Hypothalamus (tissue), 51 donors: ENCODE results near the gene FLAD1.
A peak's percentile ranks its signal among the peaks of the same experiment; 100 is the strongest.

Experiments
- DNase-seq, 51 donors: peaks; one replicate each; lab custom pipeline; 2025; lab: John Stamatoyannopoulos, UW

FLAD1 gene

DNA sequence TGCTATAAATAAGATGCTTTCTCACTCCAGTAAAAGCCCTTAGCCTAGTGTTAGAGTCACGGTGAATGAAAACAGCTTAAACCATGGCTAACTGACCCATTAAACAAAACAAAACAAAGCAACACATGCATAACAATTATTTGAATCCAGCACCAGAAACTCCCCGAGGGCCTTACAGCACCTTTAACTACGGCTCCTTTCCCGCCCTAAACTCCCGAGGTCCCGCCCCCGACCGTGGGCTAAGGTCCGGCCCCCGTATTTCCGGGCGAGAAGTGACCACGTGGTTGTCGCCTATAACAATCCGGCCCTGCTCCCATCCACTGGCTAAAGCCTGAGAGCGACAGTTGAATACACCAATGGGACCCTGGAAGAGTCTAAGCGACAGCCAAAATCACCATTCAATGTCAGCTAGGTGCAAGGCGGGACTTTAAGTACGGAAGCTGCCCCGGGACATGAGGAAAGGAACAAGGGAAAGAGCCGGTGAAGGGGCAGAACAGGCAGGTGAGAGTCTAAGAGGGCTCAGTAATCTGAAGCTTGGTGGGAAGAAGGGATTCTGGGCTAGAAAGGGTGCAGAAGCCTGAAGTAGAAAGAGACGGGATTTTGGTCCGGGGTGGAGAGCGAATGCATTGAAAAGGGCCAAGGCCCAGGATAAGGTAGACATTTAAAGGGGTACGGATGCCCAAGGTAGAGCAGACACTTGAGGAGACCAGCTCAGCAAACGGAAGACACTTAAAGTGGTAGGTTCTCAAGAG lies at the start of gene FLAD1:
Gene FLAD1 (plus strand): TSS at position 448 of the 752 bp plus-strand sequence. CDS start 351 bp downstream, outside the sequence.
- peak; percentile 40 to 98 (median 92) for DNase-seq

DNA sequence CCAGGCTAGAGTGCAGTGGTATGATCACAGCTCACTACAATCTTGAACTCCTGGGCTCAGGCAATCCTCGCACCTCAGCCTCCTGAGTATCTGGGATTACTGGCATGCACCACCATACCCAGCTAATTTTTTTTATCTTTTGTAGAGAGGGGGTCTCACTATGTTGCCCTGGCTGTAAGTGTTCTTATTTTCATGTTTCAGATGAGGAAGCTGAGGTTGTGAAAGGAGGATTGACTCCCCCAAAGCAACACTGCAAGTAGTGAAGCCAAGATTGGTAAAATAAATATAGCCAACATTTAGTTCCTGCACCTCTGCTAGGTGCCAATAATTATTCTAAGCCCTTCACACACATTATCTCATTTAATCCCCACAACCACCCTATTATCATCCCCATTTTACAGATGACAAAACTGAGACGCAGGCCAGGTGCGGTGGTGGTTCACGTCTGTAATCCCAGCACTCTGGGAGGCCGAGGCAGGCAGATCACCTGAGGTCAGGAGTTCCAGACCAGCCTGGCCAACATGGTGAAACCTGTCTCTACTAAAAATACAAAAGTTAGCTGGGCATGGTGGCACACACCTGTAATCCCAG lies 48.7 kb upstream of the FLAD1 start:
- no peak for DNase-seq

DNA sequence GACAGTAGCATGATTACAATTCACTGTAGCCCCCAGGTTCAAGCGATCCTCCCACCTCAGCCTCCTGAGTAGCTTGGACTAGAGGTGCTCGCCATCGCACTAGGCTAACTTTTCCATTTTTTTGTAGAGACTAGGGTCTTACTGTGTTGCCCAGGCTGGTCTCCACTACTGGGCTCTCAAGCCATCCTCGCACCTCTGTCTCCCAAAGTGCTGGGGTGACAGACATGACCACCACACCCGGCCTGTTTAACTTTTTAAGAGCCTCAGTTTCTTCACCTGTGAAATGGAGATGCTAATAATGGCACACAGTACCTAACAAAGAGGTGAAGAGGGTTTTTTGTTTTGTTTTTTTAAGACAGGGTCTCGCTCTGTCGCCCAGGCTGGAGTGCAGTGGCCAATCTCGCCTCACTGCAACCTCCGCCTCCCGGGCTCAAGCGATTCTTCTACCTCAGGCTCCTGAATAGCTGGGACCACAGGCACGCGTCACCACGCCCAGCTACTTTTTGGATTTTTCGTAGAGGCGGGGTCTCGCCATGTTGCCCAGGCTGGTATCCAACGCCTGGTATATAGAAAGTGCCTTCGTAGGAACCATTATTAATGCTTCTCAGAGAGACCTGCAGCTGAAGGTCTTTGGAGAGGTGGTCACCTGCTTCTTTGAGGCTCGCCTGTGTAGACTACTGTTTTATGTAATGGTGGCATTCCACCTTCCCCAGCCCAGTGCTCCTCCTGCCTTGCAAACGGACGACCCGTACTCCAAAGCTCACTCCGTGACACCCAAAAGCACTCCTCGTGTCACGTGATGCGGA lies 47.2 kb upstream of the FLAD1 start:
- no peak for DNase-seq

DNA sequence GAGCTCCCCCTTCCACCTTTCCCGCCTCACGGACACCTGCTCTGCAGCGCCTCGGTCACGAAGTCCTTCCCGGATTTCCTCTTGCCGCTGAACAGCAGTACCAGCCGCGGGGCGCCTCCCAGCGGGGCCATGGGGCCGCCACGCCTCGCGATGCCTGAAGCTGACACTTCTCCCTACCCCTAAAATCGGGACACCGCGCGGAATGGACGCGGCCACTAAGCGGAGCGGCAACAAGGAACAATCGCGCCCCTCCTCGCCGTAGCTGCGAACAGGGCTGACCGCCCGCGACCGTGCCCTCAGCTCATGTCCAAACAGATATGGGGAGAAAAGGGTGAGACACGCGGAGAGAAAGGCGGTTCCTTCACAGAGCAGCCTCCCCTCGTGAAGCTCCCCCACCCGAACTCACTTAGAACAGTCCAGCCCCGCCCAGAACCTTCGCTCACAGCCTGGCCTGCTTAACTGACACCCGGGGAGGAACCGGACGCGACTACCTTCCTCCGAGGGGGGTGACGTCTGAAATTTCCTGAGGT lies 46.5 kb upstream of the FLAD1 start, which contains the start of gene PMVK:
Gene PMVK (minus strand): TSS at position 165 of the 530 bp plus-strand sequence. CDS start 34 bp downstream, at position 131.
- peak; percentile 79 to 100 (median 94) for DNase-seq

DNA sequence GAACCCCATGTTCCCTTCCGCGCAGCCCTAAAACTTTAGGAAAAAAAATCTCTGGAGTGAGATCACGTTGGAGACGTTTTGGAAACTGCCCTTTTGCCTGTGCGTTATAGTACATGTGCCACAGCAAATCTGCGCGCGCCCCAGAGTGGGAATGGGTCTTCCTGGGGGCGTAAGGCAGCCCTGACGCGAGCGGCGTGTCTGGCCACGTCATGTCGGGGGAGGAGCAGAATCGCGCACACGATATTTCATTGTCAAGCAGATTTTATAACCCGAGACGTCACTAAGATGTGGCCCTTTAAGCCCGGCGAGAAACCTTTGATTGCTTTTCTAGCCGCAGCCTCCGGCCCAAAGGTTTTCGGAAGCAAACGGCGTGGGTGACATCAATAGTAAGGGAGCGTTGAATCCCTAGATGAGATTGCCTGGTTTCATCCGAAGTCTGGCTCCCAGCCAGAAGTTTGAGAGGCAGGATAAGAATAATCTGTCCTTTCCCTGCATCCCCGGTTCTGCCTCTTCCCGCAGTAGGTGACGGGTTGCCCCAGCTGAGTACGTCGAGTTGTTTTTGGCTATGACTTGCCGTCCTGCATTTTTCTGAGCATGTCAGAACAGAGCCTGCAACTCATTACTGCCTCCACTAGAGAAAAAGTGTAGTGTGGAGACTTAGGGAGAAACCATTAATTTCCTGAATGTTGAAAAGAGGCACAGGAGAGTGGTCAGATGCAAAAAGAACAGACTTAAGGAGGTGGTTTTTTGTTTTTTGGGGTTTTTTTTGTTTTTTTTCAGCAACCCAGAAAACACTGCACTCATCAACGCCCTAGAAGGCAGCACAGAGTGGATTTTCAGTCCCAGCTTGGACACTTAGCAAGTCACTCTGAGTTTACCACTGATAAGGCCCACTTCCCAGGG lies 45.8 kb upstream of the FLAD1 start:
- DNase-seq = peak; percentile 70 to 100 (median 92)

DNA sequence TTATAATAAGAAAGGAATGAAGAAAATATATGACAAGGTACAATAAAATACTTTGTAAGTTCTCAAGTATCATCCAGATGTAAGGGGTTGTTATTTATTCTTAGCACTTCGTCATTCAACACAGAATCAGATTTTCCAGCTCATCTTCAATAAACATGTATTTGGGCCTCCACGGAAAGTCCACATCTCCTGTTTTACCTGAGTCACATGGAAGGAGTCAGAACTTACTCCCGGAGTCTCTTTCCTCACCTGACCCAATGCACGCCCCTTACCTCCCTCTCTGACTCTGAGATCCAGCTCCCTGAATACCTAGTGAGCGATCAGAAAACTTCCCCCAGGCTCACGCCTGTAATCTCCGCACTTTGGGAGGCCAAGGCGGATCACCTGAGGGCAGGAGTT lies 45.2 kb upstream of the FLAD1 start:
- DNase-seq = no peak

DNA sequence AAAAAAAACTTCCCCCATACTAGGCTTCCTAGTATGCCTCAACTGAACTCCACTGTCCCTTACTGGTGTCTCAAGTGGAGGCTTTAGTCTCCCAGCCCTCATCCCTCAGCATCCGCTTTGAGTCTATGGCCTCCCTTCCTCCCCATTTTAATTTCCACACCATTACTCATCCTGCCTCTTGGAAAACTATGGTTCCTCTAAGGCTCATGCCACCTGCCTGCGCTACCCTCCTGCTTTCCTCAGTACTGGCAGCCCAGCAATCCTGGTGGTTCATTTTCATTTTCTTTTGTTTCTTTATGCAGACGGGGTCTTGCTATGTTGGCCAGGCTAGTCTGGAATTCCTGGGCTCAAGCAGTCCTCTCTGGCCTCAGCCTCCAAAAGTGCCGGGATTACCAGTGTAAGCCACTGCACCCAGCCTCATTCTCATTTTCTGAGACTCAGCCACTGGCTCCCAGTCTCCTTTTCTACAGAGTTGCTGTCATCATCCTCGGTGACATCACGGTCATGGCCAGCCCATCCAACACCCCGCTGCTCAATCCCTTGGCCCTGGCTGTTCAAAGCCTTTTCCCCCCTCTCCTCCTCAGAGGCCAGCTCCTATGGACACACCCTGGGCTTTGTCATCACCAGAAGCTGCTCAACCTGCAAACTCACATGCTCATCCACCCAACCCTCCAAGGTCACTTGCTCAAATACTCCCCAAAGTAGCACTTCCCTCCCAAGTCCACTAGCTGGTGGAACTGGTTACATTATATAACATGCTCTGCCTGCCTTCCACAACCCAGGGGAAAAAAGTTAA lies 44.3 kb upstream of the FLAD1 start:
- no peak for DNase-seq

DNA sequence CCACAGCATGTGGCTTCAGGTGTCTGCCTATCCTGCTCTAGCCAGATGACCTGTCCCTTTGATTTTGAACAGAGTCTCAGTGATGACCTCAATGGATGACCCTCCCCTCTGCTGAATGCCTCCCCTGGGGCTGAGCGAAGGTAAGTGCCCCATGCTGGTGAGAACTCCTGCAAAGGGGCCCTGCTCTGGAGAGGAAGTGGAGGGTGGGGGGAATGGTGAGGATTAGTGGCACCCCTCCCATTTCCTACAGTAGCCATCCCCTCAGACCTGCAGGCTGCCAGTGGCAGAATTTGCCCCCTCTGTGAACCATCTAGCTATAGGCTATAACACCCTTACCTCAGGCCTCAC lies 43.0 kb upstream of the FLAD1 start:
- DNase-seq = no peak

DNA sequence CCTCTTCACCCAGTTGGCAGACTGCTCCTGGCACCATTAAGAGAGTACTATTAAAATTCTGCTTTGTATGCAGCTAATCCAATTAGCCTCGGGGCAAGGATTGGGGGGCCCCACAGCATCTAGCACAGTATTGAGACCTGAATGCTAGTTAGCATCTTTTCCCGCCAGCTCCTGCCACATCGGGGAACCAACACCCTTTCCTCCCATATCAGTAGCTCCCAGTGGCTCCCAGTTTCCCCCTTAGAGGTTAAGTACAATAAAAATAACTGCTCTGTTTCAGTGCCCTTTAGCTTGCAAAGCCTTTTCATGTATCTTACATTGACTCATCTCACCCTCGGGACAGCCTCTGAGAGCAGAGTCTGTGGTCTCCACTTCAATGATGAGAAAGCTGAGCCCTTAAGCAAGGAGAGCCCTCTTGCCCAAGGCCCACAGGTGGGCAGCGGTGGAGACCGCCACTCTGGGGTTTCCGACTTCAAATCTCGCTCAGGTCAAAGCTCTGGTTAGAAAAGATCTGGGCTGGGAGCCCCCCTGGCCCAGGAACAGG lies 42.4 kb upstream of the FLAD1 start:
- peak in 3 of 51 donors; percentile 13 to 18 (median 16) for DNase-seq

DNA sequence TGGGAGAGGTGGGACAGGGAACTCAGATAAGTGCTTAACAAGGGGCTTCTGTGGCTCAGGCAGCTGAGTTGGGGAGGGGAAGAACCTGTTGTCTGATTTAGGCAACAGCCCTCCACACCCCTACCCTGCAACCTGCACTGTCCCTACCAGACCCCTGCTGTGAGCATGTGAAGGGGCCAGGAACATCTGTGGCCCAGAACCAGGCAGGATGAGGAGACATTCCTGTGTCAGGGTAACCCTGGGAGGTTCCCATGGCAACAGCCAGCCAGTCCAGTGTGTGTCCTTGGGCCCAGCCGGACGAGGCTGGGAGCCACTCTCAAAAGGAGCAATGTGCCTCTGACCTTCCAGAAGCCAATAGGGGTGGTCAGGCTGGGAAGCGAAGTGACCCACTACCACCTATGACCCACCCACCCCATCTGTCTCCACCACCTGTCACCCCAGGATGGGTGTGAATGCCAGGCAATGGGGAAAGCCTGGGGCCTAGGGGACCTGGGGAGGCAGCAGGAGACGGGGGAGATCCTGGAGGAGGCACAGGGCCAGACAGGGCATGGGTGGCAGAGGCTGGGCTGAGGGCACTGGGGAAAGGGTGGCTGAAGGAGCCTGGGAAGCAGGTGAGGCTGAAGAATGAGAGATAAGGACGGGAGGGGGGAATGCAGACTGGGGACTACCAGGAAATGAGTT lies 41.7 kb upstream of the FLAD1 start:
- DNase-seq = peak in 31 of 51 donors; percentile 14 to 69 (median 35)

DNA sequence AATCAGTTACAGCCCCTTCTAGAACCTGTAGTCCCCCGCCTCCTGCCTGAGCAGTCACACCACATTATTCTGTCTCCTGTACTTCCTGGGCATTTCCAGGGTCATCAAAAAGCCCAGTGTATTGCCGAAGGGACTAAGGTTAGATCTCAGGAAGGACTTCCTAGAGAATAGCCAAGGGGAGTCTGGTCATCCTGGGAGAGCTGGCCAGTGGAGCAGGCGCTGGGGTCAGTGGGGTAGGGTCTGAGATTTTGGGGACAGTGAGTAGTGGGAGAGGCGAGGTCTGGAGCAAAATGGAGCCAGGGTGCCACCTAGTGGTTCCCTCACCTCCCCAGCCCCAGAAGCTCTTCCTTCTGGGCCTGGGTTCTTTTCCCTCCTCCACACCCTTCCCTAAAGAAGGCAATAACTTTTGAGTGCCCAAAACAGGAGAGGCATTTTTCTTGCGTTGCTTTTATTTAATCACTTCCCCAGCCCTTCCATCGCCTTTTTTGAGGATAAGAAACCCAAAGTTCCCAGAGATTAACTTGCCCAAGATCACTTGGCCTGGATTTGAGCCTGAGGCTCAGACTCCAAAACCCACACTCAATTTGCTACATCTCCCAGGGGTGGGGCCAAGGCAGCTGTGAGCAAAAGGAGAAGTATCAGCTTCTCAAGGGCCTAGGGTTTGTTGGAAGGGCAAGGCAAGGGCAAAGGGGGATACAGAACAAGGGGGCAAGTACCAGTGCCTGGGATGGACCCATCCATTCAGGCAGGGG lies 39.3 kb upstream of the FLAD1 start:
- DNase-seq = peak in 11 of 51 donors; percentile 9 to 30 (median 18)

DNA sequence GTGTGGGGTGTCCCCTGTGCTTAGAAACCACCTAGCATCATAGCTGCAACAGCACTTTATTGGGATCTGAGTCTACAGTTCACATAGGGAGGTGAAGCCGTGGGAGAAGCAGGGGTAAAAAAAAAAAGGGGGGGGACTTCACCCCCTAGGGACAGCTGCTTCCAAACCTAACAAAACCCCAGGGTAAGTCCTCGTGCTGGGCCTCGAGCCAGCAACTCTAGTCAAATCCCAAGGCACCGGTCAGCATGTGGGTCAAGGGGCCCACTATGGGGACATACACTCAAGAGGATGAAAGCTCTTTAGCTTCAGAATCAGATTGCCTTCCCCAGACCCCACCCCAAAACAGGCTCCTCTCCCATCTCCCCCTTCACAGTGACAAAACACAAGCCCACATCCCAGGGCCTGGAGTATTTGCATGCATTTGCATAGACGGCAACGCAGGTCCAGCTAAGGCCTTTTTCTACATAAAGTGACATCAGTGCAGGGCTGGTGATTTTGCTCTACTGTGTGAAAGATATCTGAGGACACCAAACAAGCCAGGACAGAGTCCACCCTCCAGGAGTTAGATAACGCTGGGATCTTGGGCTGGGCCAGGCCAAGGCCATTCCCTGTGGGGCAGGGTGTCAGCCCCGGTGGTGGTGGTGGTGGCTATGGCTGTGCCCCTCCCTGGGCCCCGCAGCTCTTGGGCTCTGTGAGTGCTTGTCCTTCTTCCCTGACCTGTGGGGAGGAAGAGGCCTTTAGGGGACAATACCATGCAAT lies 38.6 kb upstream of the FLAD1 start:
- no peak for DNase-seq

DNA sequence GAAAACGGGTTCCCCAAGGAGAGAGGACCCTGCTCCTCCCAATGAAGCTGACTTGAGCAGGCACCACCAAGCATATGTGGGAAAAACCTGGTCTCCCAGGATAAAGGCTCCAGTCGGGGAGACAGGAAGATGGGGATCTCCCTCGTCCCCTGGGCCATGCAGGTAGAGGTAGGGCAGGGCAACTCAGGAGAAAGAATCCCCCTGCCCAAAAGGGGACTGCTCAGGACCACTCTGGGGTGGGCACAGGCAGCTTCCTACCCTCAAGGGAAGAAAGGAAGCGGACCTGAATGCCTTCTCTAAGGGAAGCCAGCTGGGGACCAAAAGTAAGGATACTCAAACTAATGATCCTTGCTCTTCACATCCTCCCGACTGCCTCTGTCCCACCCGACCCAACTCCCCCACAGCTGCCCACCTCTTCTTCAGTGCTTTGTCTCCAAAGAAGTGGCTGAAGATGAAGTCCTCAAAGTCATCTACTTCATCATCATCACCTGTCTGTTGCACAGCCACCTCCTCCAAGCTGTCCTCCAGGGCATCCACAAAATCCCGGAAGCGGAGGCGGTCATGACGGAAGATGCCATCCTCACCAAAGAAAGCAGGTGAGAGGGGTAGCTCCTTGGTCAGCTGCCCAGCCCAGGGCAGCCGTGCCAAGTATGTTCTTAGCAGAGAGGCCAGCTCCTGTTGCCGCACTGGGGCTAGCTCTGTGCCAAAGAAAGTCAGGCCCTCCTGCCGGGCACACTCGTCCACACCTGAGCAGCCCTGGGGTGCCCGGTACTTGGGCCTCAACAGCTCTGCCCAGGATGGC lies 37.8 kb upstream of the FLAD1 start:
- no peak for DNase-seq

DNA sequence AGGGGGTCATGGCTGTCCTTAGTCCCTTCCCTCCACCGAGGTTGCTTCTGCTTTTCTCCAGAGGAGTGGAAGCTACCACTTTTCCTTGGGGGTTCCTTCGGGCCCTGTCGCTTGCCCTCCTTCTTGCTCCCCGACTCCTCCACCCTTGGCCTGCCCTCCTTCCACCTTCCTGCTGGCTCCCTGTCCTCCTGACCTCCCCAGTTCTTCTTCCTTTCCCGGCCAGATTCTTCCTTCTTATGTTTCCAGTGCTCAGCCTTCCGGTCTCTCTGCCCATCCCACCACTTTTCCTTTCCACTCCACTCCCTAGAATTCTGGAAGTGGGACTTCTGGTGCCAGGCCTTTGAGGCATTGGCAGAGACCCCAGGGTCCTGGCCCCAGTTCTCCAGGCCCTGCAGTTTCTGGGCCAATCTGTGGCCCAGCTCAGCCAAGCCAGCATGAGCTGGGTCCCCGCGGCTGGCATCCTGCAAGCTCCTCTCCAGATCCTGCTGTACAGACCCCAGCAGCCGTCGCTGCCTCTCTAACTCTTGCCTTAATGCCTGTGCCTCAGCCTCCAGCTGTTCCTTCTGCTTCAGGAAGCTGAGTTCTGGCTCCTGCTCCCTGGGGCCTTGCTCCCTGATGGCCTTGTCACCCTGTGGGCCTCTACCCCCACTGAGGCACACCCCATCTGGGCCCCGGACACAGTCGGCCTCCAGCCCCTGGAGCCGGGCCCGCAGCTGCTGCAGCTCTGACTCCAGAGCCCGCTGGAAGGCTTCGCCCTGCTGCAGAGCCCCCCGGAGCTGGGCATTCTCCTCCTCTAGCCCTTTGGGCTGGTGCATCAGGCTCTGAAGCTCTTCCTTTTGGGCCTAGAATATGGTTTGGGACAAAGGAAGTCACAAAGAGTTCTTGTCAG lies 36.9 kb upstream of the FLAD1 start:
- peak in 18 of 51 donors; percentile 9 to 58 (median 32) for DNase-seq

DNA sequence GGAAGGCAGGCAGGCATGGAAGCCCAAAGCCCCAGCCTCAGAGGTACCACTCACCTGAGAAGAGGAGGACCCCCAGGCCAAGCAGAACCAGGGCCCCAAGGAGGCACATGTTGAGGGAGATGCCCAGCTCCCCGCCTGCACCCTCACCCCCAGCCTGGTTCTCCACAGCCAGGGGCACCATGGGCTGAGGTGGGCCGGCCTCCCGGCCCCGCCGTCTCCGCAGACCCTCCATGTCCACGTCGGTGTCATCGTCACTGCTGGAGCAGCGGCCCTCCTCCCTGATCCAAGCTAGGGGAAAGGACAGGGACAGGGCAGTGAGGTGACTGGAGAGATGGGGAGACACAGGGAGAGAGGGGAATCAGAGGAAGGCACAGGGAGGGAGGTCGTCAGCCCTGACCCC lies 35.1 kb upstream of the FLAD1 start:
- DNase-seq = no peak
